ENCODE data around the gene C15orf39. TPM values are rescaled to one million over a fixed set of nuclear protein-coding genes. Genes with fewer than 3 reads are reported as not detected.
"Not testable (repeated sequence)": the region's sequence is repeated elsewhere in the genome, so short reads cannot be mapped to it uniquely, and the experiment has no call there.

Gene C15orf39
- total RNA-seq, 2 experiments from 2014 or later = 47.0 to 48.6 TPM

- Mint-ChIP-seq H3K4me3 (no peak overlapping the region), H3K4me1 (peaks cover 16% of the 10 kb centered on the region), H3K27me3 (no peaks in the 10 kb centered on the region), H3K36me3 (ENCODE audit: low read depth) (peaks cover 28% of the 10 kb centered on the region), H3K9me3 (no peaks in the 10 kb centered on the region), H3K27ac (no peak overlapping the region)
- CTCF ChIA-PET = no interaction called here
- DNase-seq = no peak
- POLR2A ChIA-PET = no interaction called here
These were observed 9.9 kb downstream of the C15orf39 start for GRCh38 chr15:75211436-75212199.

- Mint-ChIP-seq H3K4me1 (peaks cover 16% of the 10 kb centered on the region), H3K36me3 (ENCODE audit: low read depth) (peaks cover 24% of the 10 kb centered on the region)
- POLR2A ChIA-PET = no interaction called here
These were observed 10.6 kb downstream of the C15orf39 start for GRCh38 chr15:75212200-75212858.

GRCh38 chr15:75213212-75213767 lies 11.6 kb downstream of the C15orf39 start:
- Mint-ChIP-seq H3K36me3 (ENCODE audit: low read depth) (peaks cover 22% of the 10 kb centered on the region), H3K4me1 (peaks cover 16% of the 10 kb centered on the region), H3K9me3 (no peaks in the 10 kb centered on the region), H3K27me3 (no peaks in the 10 kb centered on the region), H3K27ac (no peak overlapping the region), H3K4me3 (no peak overlapping the region)
- ChIA-PET CTCF (interaction anchor here (0.9 kb wide), 1 partner anchor 17 kb away, joined by 3 read pairs; no protein-coding TSS in a partner anchor), POLR2A (no interaction called here)
- DNase-seq = no peak

More at GRCh38 chr15:75212200-75212858, 10.6 kb downstream of the C15orf39 start:
- no peaks in the 10 kb centered on the region for H3K27me3 Mint-ChIP-seq
- H3K9me3 Mint-ChIP-seq = no peaks in the 10 kb centered on the region
- no peak overlapping the region for H3K27ac Mint-ChIP-seq
- no peak overlapping the region for H3K4me3 Mint-ChIP-seq
- no peak for DNase-seq
- CTCF ChIA-PET = interaction anchor here (0.9 kb wide), 1 partner anchor 18 kb away, joined by 3 read pairs; no protein-coding TSS in a partner anchor

- H3K27me3 Mint-ChIP-seq = no peaks in the 10 kb centered on the region
- H3K36me3 Mint-ChIP-seq (ENCODE audit: low read depth) = peaks cover 18% of the 10 kb centered on the region
- H3K9me3 Mint-ChIP-seq = no peaks in the 10 kb centered on the region
- POLR2A ChIA-PET = no interaction called here
- no peak for DNase-seq
- H3K4me1 Mint-ChIP-seq = peaks cover 16% of the 10 kb centered on the region
- no peak overlapping the region for H3K27ac Mint-ChIP-seq
- CTCF ChIA-PET = interaction anchor here (2.0 kb wide), 1 partner anchor 12 kb away, joined by 6 read pairs; the partner anchor contains the start of gene C15orf39
- no peak overlapping the region for H3K4me3 Mint-ChIP-seq
These were observed 12.1 kb downstream of the C15orf39 start for GRCh38 chr15:75213768-75214221.

- Mint-ChIP-seq H3K36me3 (ENCODE audit: low read depth) (peaks cover 11% of the 10 kb centered on the region), H3K9me3 (no peaks in the 10 kb centered on the region), H3K4me1 (peaks cover 9% of the 10 kb centered on the region), H3K27ac (no peak overlapping the region), H3K4me3 (no peak overlapping the region), H3K27me3 (no peaks in the 10 kb centered on the region)
- ChIA-PET CTCF (interaction anchor here (0.7 to 2.0 kb wide), 5 partner anchors 11 to 185 kb away, joined by 3 to 11 read pairs (median 6); partner anchors contain the start of gene C15orf39), POLR2A (no interaction called here)
- DNase-seq = no peak
These were observed 12.8 kb downstream of the C15orf39 start for GRCh38 chr15:75214293-75215096.

GRCh38 chr15:75215107-75216004 lies 13.7 kb downstream of the C15orf39 start:
- H3K27ac Mint-ChIP-seq = no peak overlapping the region
- peaks cover 8% of the 10 kb centered on the region for H3K36me3 Mint-ChIP-seq (ENCODE audit: low read depth)
- H3K27me3 Mint-ChIP-seq = no peaks in the 10 kb centered on the region
- POLR2A ChIA-PET = no interaction called here
- CTCF ChIA-PET = interaction anchor here (0.7 to 2.0 kb wide), 5 partner anchors 12 to 186 kb away, joined by 3 to 11 read pairs (median 6); partner anchors contain the start of gene C15orf39
- DNase-seq = no peak
- H3K9me3 Mint-ChIP-seq = no peaks in the 10 kb centered on the region
- H3K4me1 Mint-ChIP-seq = peaks cover 3% of the 10 kb centered on the region
- H3K4me3 Mint-ChIP-seq = no peak overlapping the region

- DNase-seq = no peak
- ChIA-PET POLR2A (no interaction called here), CTCF (interaction anchor here (1.1 kb wide), 1 partner anchor 42 kb away, joined by 3 read pairs; no protein-coding TSS in a partner anchor)
- H3K4me3 Mint-ChIP-seq = no peak overlapping the region
- H3K27me3 Mint-ChIP-seq = no peaks in the 10 kb centered on the region
- no peak overlapping the region for H3K27ac Mint-ChIP-seq
- H3K4me1 Mint-ChIP-seq = no peaks in the 10 kb centered on the region
- H3K9me3 Mint-ChIP-seq = no peaks in the 10 kb centered on the region
- H3K36me3 Mint-ChIP-seq (ENCODE audit: low read depth) = peaks cover 8% of the 10 kb centered on the region
These were observed 15.3 kb downstream of the C15orf39 start for GRCh38 chr15:75217012-75217411.

GRCh38 chr15:75217574-75217973 lies 15.9 kb downstream of the C15orf39 start:
- H3K36me3 Mint-ChIP-seq (ENCODE audit: low read depth); H3K9me3 Mint-ChIP-seq; H3K4me1 Mint-ChIP-seq; CTCF ChIA-PET; H3K4me3 Mint-ChIP-seq; POLR2A ChIA-PET; H3K27me3 Mint-ChIP-seq; H3K27ac Mint-ChIP-seq; DNase-seq: not testable (repeated sequence)

GRCh38 chr15:75219507-75219929 lies 17.8 kb downstream of the C15orf39 start:
- H3K27me3 Mint-ChIP-seq; H3K9me3 Mint-ChIP-seq; DNase-seq; H3K27ac Mint-ChIP-seq; H3K36me3 Mint-ChIP-seq (ENCODE audit: low read depth); H3K4me1 Mint-ChIP-seq; POLR2A ChIA-PET; H3K4me3 Mint-ChIP-seq: not testable (repeated sequence)
- CTCF ChIA-PET = interaction anchor here (1.8 kb wide), 1 partner anchor 11 kb away, joined by 8 read pairs; no protein-coding TSS in a partner anchor

GRCh38 chr15:75223688-75224087 lies 22.0 kb downstream of the C15orf39 start:
- ChIA-PET CTCF (interaction anchor here (1.1 to 1.3 kb wide), 2 partner anchors 10 to 190 kb away, joined by 3 read pairs; no protein-coding TSS in a partner anchor), POLR2A (no interaction called here)
- no peaks in the 10 kb centered on the region for H3K9me3 Mint-ChIP-seq
- H3K36me3 Mint-ChIP-seq (ENCODE audit: low read depth) = no peaks in the 10 kb centered on the region
- no peak overlapping the region for H3K27ac Mint-ChIP-seq
- no peak overlapping the region for H3K4me3 Mint-ChIP-seq
- DNase-seq = no peak
- no peaks in the 10 kb centered on the region for H3K4me1 Mint-ChIP-seq
- no peaks in the 10 kb centered on the region for H3K27me3 Mint-ChIP-seq

- DNase-seq = no peak
- Mint-ChIP-seq H3K36me3 (ENCODE audit: low read depth) (no peaks in the 10 kb centered on the region), H3K4me3 (no peak overlapping the region), H3K9me3 (no peaks in the 10 kb centered on the region), H3K27ac (no peak overlapping the region), H3K27me3 (no peaks in the 10 kb centered on the region), H3K4me1 (no peaks in the 10 kb centered on the region)
- POLR2A ChIA-PET = no interaction called here
- CTCF ChIA-PET = interaction anchor here (1.1 to 1.3 kb wide), 2 partner anchors 10 to 190 kb away, joined by 3 read pairs; no protein-coding TSS in a partner anchor
These were observed 22.6 kb downstream of the C15orf39 start for GRCh38 chr15:75224281-75224680.

Data from activated CD4-positive, alpha-beta T cell treated with anti-CD3 and anti-CD28 coated beads, Interleukin-2, amount 10 ng/mL, durations not matched to agents 7 days and 5 days (primary cell).